Neutrophil (primary cell): ENCODE data around the gene TMEM132D.

Source experiments
- H3K27ac ChIP-seq: fragments of 200-600 bp; sonication (generic); 2 replicates; pipeline ENCODE4 v1.5.1; 2016; ENCODE audit warnings: mild to moderate bottlenecking, moderate library complexity
- H3K27me3 ChIP-seq: fragments of 200-600 bp; sonication (generic); 2 replicates; pipeline ENCODE4 v1.6.0; 2016; ENCODE audit warnings: mild to moderate bottlenecking
- H3K36me3 ChIP-seq: fragments of 200-600 bp; sonication (generic); 2 replicates; pipeline ENCODE4 v1.5.1; 2017
- H3K4me1 ChIP-seq, 2 experiments: fragments of 200-600 bp in 1 of 2; sonication (generic) in 1 of 2; 1 replicate in 1 of 2; 2 replicates in 1 of 2; pipeline versions ENCODE4 v1.5.1 to v1.6.1; 2013 to 2016; ENCODE audit warnings: low read depth in 1 of 2, low read length in 1 of 2, mild to moderate bottlenecking in 1 of 2, moderate library complexity in 1 of 2; ENCODE audit not compliant: control insufficient read depth in 1 of 2, insufficient read depth in 1 of 2
- H3K4me3 ChIP-seq, 2 experiments: fragments of 200-600 bp in 1 of 2; sonication (generic) in 1 of 2; 1 replicate in 1 of 2; 2 replicates in 1 of 2; pipeline ENCODE4 v1.5.1; 2013 to 2016; ENCODE audit warnings: low read depth in 1 of 2, low read length in 1 of 2, mild to moderate bottlenecking in 1 of 2, moderate library complexity in 1 of 2
- H3K9me3 ChIP-seq: fragments of 200-600 bp; sonication (generic); 2 replicates; pipeline ENCODE4 v1.5.1; 2016
- CTCF ChIP-seq: fragments of 200-600 bp; sonication (generic); IDR thresholded peaks from 2 replicates; pipeline ENCODE4 v1.5.1; 2016; ENCODE audit warnings: antibody characterized with exemption

The TMEM132D gene

GRCh38 chr12:129036135-129036534 lies 867.7 kb downstream of the TMEM132D start:
- Histone ChIP-seq H3K27me3 (no peaks in the 10 kb centered on the region), H3K9me3 (no peaks in the 10 kb centered on the region), H3K36me3 (no peaks in the 10 kb centered on the region), H3K4me3 (no peak overlapping the region), H3K4me1 (no peaks in the 10 kb centered on the region), H3K27ac (no peak overlapping the region)
- no peak for TF ChIP-seq CTCF

- Histone ChIP-seq H3K9me3 (no peaks in the 10 kb centered on the region), H3K4me3 (no peak overlapping the region), H3K27me3 (no peaks in the 10 kb centered on the region)
These were observed 869.1 kb downstream of the TMEM132D start for GRCh38 chr12:129034558-129035289.

GRCh38 chr12:129028844-129029243 lies 875.0 kb downstream of the TMEM132D start:
- Histone ChIP-seq H3K36me3 (no peaks in the 10 kb centered on the region), H3K27ac (no peak overlapping the region), H3K4me1 (no peaks in the 10 kb centered on the region), H3K9me3 (no peaks in the 10 kb centered on the region), H3K4me3 (no peak overlapping the region), H3K27me3 (no peaks in the 10 kb centered on the region)
- no peak for TF ChIP-seq CTCF

More at GRCh38 chr12:129034558-129035289, 869.1 kb downstream of the TMEM132D start:
- Histone ChIP-seq H3K36me3 (no peaks in the 10 kb centered on the region), H3K27ac (no peak overlapping the region), H3K4me1 (no peaks in the 10 kb centered on the region)
- TF ChIP-seq CTCF = no peak

- H3K27ac ChIP-seq = no peak overlapping the region
- no peaks in the 10 kb centered on the region for H3K9me3 ChIP-seq
- H3K4me1 ChIP-seq = no peaks in the 10 kb centered on the region
- TF ChIP-seq CTCF = no peak
- no peak overlapping the region for H3K4me3 ChIP-seq
- no peaks in the 10 kb centered on the region for H3K36me3 ChIP-seq
- no peaks in the 10 kb centered on the region for H3K27me3 ChIP-seq
These were observed 878.8 kb downstream of the TMEM132D start for GRCh38 chr12:129025055-129025454.
